ENCODE data around the gene ENPP5.

Gene ENPP5, protein sequence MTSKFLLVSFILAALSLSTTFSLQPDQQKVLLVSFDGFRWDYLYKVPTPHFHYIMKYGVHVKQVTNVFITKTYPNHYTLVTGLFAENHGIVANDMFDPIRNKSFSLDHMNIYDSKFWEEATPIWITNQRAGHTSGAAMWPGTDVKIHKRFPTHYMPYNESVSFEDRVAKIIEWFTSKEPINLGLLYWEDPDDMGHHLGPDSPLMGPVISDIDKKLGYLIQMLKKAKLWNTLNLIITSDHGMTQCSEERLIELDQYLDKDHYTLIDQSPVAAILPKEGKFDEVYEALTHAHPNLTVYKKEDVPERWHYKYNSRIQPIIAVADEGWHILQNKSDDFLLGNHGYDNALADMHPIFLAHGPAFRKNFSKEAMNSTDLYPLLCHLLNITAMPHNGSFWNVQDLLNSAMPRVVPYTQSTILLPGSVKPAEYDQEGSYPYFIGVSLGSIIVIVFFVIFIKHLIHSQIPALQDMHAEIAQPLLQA

DNA sequence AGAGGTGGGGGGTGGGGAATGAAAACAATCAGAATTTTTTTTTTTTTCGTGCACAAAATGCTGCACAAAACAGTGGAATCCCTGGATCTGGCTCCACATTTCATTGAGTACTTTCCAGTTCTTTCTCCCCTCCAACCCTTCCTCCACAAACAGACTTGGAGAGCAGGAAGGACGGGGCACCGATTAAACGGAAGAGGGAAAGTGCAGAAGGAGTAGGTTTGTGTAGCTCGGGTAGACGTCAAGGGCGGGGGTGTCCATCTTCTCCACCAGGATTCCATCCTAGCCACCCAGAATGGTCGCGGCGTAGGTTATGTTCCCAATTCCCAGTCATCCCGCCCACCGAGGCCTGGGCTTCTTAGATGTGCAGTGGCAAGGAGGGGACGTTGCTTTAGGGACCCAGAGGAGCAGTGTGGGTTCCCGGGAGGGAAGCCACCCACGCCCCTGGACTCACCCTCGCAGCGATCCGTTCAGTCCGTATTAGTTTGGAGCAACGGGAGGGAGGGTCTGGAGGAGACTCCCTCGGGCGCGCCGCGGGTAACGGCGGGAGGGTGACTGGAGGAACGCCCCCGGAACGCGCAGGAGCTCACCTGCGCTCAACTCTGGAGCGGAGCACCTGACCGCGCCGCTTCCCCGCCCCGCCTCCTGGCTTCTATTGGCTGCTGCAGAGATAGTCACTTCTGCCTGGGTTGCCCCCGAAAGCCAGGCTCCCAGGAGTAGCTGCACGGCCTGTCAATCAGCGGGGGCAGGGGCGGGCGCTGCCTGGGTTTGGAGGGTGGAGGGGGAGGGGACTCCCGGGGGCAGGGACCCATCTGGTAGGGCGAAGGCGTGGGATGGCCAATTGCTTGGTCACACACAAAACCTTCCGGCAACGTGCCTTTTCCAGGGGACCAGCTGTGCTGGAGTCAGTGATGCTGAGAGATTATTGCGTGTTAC lies at the start of gene ENPP5:
Gene ENPP5, minus strand, starts transcription at position 624 of the 933 bp plus-strand sequence. CDS start 2,718 bp downstream, outside the sequence.
- no peaks in the 10 kb centered on the region for H3K36me3 ChIP-seq (replicated peaks)
- in situ Hi-C loops (cut with HindIII; ENCODE audit: low pct_ligation_motif_present, low sequenced_read_pairs) = no loop called here
- H3K27ac ChIP-seq = no peak within 1 kb of the TSS
- peaks cover 12% of the 10 kb centered on the region for H3K27me3 ChIP-seq (replicated peaks)
- TF ChIP-seq, protein P1, sequence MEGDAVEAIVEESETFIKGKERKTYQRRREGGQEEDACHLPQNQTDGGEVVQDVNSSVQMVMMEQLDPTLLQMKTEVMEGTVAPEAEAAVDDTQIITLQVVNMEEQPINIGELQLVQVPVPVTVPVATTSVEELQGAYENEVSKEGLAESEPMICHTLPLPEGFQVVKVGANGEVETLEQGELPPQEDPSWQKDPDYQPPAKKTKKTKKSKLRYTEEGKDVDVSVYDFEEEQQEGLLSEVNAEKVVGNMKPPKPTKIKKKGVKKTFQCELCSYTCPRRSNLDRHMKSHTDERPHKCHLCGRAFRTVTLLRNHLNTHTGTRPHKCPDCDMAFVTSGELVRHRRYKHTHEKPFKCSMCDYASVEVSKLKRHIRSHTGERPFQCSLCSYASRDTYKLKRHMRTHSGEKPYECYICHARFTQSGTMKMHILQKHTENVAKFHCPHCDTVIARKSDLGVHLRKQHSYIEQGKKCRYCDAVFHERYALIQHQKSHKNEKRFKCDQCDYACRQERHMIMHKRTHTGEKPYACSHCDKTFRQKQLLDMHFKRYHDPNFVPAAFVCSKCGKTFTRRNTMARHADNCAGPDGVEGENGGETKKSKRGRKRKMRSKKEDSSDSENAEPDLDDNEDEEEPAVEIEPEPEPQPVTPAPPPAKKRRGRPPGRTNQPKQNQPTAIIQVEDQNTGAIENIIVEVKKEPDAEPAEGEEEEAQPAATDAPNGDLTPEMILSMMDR (IDR thresholded peaks at IDR 0.05; ENCODE audit: low read depth, low read length, missing control alignments) = no peak
- peak within 1 kb of the TSS; percentile 63 for H3K4me3 ChIP-seq (ENCODE audit: low read depth, low read length)
- DNase-seq = no peak

DNA sequence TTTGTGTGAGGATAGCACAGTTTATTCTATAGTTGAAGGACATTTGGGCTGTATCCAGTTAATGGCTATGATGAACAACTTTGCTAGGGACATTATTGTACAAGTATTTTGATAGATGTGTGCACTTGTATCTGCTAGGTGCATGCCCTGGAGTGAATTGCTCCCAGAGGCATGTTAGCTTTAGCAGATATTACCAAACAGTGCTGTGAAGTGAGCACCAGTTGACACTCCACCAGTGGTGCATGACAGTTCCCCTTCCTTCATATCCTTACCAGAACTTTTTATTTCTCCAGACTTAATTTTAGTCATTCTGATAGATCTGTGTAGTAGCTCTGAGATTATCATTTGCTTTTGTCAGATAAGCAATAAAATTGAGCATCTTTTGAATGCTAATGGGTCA lies 48.9 kb upstream of the ENPP5 start:
- in situ Hi-C loops (cut with HindIII; ENCODE audit: low pct_ligation_motif_present, low sequenced_read_pairs) = no loop called here
- TF ChIP-seq, protein P1 (IDR thresholded peaks at IDR 0.05; ENCODE audit: low read depth, low read length, missing control alignments) = no peak
- no peak for DNase-seq

DNA sequence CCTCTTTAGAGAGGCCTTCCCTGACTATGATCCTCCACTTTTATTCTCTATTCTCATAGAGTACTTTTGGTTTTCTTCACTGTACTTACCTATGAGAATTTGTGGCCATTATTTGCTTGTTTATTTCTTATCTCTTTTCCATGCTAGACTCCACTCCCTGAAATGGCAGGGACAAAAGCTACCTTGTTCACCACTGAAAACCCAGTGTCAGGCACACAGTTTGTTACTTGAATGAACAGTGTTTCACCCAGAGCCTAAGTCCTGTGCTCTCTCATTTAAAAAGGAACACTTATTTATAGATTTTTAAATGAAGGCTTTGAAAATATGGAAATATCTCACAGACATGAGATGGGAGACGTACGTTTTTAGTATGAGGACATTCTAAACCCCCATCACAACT lies 47.7 kb upstream of the ENPP5 start:
- in situ Hi-C loops (cut with HindIII; ENCODE audit: low pct_ligation_motif_present, low sequenced_read_pairs) = no loop called here
- no peak for DNase-seq
- H3K36me3 ChIP-seq (replicated peaks) = no peaks in the 10 kb centered on the region
- H3K27me3 ChIP-seq (replicated peaks) = no peaks in the 10 kb centered on the region
- no peak overlapping the region for H3K4me3 ChIP-seq (ENCODE audit: low read depth, low read length)
- TF ChIP-seq, protein P1 (IDR thresholded peaks at IDR 0.05; ENCODE audit: low read depth, low read length, missing control alignments) = no peak
- no peak overlapping the region for H3K27ac ChIP-seq

More for the DNA sequence above, 48.9 kb upstream of the ENPP5 start:
- Histone ChIP-seq H3K36me3 (replicated peaks) (no peaks in the 10 kb centered on the region), H3K4me3 (ENCODE audit: low read depth, low read length) (no peak overlapping the region), H3K27ac (no peak overlapping the region), H3K27me3 (replicated peaks) (no peaks in the 10 kb centered on the region)

DNA sequence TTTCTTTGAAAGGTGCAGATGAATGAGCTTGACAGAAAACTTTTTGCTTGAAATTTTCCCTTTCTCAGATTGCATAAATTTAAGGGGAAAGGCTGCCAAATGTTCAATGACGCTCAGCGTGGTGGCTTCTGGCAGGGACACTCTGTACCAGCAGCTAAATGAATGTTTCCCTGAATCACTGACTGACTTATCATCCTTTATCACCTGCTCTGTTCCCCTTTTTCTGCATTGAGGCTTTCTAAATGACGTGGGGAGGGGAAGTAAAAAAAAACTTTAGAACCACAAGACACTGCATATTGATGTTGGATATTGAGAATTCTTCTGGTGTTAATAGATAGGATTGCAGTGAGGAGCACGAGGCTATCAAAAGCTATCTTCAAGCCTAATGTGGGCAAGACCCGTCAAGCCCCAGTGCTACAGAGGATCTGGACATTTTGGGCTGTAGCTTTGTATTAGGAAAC lies 46.9 kb upstream of the ENPP5 start:
- DNase-seq = no peak
- H3K36me3 ChIP-seq (replicated peaks) = no peaks in the 10 kb centered on the region
- TF ChIP-seq, protein P1 (IDR thresholded peaks at IDR 0.05; ENCODE audit: low read depth, low read length, missing control alignments) = no peak
- no peak overlapping the region for H3K4me3 ChIP-seq (ENCODE audit: low read depth, low read length)
- H3K27me3 ChIP-seq (replicated peaks) = no peaks in the 10 kb centered on the region
- in situ Hi-C loops (cut with HindIII; ENCODE audit: low pct_ligation_motif_present, low sequenced_read_pairs) = no loop called here
- H3K27ac ChIP-seq = no peak overlapping the region

DNA sequence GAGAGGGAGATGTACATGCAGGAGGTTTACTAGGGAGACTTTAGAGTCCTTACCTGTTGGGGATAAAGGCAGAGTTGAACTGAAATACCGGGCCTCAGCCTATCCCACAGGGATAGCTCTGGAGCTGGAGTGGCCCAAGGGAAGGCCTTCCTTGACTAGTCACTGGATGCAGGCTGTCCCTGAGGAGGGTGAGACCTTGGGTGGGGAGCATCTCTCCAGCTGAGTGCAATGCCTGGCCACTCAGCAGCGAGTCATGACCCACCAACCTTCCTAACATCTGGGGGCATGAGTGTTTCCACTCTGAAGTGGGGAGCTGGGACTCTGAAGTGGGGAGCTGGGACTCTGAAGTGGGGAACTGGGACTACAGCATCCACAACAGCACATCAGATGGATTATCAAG lies 46.1 kb upstream of the ENPP5 start:
- no peaks in the 10 kb centered on the region for H3K27me3 ChIP-seq (replicated peaks)
- in situ Hi-C loops (cut with HindIII; ENCODE audit: low pct_ligation_motif_present, low sequenced_read_pairs) = no loop called here
- DNase-seq = no peak
- TF ChIP-seq, protein P1 (IDR thresholded peaks at IDR 0.05; ENCODE audit: low read depth, low read length, missing control alignments) = no peak
- H3K4me3 ChIP-seq (ENCODE audit: low read depth, low read length) = no peak overlapping the region
- no peaks in the 10 kb centered on the region for H3K36me3 ChIP-seq (replicated peaks)
- H3K27ac ChIP-seq = no peak overlapping the region

All from brain microvascular endothelial cell (primary cell).